ENCODE data around the gene SFXN5.

GRCh38 chr2:72892506-72893173 is 178.9 kb downstream of the SFXN5 start:
- TF ChIP-seq CTCF (IDR thresholded peaks at IDR 0.05) (peak in 4 of 6 experiments; percentile 60 to 90 (median 84)), POLR2A (IDR thresholded peaks at IDR 0.05) (no peak)

Data from Peyer's patch (tissue), 4 donors.